AG04449 (cell line): Measurements from ENCODE around the gene CFAP100.

ENCODE experiments used
- CTCF ChIA-PET: fragments of 350-600 bp; formaldehyde crosslinking; extraction: SDS; loops from one replicate; lab custom pipeline; 2021; ENCODE audit warnings: antibody characterized with exemption; lab: Yijun Ruan, JAX
- POLR2A ChIA-PET: fragments of 400-600, 350-600 bp; formaldehyde crosslinking; extraction: SDS; loops from one replicate; lab custom pipeline; 2020; ENCODE audit warnings: antibody characterized with exemption, inconsistent platforms; lab: Yijun Ruan, JAX
- DNase-seq: peaks from one replicate; pipeline ENCODE4 v3.0.0-alpha.2; 2010; ENCODE audit warnings: low read depth, low spot score
- H3K4me3 ChIP-seq: 2 replicates; pipeline ENCODE4 v1.5.1; 2011; ENCODE audit warnings: low read depth, mild to moderate bottlenecking, control low read depth, low read length
- TF ChIP-seq, protein P1 (sequence below): IDR thresholded peaks from one replicate; pipeline ENCODE4 v1.5.1; 2011; ENCODE audit warnings: mild to moderate bottlenecking, moderate library complexity, low read length, control low read depth, inconsistent platforms; ENCODE audit not compliant: insufficient read depth; ENCODE audit errors: missing control alignments

Gene CFAP100

DNA sequence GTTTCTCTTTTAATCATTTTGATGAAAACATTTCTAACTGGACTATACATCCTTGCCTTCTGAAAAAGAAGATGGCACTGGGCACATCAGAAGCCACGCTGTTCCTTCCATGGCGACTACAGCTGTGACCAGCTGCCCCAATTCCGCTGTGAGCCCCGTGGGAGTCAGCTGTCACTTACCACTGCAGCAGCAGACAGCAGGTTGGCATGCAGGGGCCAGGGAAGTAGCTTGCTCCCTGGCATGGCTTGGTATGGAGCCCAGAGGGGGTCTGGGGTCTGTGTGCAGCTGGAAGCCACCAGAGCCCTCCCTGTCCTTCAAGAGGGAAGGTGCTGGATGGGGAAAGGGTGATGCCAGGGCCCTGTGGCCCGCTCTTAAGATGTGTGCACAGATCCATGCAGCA, 85.5 kb downstream of the CFAP100 start:
- ChIA-PET POLR2A (no interaction called here), CTCF (no interaction called here)
- TF ChIP-seq, protein P1, sequence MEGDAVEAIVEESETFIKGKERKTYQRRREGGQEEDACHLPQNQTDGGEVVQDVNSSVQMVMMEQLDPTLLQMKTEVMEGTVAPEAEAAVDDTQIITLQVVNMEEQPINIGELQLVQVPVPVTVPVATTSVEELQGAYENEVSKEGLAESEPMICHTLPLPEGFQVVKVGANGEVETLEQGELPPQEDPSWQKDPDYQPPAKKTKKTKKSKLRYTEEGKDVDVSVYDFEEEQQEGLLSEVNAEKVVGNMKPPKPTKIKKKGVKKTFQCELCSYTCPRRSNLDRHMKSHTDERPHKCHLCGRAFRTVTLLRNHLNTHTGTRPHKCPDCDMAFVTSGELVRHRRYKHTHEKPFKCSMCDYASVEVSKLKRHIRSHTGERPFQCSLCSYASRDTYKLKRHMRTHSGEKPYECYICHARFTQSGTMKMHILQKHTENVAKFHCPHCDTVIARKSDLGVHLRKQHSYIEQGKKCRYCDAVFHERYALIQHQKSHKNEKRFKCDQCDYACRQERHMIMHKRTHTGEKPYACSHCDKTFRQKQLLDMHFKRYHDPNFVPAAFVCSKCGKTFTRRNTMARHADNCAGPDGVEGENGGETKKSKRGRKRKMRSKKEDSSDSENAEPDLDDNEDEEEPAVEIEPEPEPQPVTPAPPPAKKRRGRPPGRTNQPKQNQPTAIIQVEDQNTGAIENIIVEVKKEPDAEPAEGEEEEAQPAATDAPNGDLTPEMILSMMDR = no peak
- H3K4me3 ChIP-seq = no peak overlapping the region
- no peak for DNase-seq

DNA sequence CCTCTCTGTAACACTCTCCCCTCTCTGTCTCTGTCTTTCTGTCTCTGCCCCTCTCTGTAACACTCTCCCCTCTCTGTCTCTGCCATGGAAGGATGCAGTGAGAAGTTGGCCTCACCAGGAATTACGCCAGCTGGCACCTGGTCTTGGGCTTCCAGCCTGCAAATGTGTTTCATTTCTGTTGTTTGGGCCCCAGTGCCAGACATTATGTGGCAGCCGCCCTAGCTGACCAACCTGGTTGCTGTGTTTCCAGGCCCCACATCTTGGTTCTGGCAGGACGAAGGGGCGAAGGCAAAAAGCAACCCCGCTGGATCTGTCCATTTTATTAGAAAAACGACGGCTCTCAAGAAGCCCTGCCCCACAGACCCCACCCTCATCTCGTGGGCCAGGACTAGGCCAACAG, 86.2 kb downstream of the CFAP100 start:
- TF ChIP-seq, protein P1 = no peak
- no peak for DNase-seq
- POLR2A ChIA-PET = no interaction called here
- CTCF ChIA-PET = no interaction called here
- H3K4me3 ChIP-seq = no peak overlapping the region

DNA sequence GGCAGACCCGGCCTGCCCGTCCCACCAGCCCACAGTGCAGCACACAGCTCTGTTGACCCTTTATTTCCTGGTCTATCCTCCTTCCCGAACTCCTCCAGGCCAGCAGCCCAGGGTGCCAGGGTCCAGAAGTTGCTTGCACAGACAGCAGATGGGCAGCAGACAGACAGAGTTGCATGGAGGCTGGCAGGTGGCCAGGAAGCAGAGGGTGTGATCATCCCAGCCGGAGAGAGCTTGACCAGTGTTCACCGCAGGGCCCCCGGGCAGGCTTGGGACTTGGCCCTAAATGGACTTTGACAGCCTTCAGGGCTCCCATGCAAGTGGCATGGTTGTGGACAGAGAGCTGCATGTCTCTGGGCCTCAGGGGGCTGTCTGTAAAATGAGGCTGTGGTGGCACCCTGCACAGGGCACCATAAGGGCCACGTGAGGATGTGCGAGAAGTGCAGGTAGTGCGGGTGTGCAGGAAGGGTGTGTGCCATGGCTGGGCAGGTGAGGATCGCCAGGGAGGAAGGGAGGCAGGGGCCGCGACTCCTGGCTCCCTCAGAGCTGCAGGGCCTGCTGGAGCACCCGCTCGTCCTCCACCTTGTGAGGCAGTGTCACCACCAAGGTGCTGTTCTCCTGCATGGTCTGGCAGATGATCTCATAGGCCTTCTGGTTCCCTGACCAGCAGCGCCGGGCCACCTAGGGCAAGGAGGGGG, 87.2 kb downstream of the CFAP100 start:
- no peak overlapping the region for H3K4me3 ChIP-seq
- CTCF ChIA-PET = no interaction called here
- TF ChIP-seq, protein P1 = no peak
- POLR2A ChIA-PET = no interaction called here
- no peak for DNase-seq

DNA sequence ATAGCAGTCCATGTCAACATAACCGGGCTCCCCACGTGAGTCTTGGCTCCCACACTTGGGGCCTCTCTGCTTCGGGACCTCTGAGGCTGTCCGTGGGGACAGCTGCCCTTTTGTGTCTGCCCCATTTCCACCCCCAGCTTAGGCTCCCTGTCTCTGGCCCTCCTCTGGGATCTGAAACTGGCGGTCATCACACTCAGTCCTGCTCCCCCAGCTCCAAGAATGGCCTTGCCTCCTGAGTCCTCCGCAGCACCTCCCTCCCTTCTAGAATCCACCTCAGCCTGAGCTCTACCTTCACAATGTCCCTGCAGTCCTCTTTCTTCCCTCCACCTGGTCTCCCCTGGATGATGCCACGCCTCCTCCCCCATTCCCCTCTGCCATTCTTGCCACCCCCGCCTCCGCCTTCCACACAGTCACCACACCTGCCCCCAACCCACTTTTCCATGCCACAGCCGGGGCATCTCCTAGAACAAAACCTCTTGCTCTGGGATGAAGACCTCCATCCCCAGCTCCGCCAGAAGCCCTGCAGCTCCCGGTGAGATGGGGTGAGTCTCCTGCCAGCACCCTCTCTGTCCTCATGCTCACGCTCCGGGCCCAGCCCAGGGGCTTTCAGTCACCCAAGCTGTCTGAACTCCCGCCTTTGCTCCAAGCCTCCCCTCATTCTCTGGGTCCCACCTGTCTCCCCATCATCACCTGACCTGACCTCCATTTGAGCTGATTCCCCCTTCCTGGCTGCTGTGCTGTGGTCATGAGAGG, 88.0 kb downstream of the CFAP100 start:
- ChIA-PET POLR2A (no interaction called here), CTCF (no interaction called here)
- H3K4me3 ChIP-seq = no peak overlapping the region
- TF ChIP-seq, protein P1 = no peak
- DNase-seq = no peak

DNA sequence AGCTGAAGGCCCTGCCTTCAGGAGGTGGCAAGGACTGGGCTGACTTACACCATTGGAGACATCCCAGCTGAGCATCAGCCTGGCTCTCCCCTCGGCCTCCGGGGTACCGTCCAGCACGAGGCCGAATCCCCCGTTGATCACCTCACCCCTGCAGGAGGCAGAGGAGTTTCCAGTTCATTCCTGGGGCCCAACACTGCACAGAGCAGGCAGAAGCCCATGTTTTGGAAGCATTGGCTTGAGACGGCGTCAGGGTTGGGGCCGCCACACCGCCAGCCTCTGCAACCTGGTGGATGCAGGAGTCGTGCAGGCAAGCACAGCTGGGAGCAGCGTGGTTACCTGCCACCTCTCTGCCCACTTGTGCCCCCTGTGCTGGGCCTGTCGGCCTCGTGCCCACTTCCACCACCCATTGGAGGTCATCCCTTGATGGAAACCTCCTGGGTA, 88.6 kb downstream of the CFAP100 start:
- CTCF ChIA-PET = no interaction called here
- TF ChIP-seq, protein P1 = no peak
- POLR2A ChIA-PET = no interaction called here
- no peak overlapping the region for H3K4me3 ChIP-seq
- DNase-seq = no peak

DNA sequence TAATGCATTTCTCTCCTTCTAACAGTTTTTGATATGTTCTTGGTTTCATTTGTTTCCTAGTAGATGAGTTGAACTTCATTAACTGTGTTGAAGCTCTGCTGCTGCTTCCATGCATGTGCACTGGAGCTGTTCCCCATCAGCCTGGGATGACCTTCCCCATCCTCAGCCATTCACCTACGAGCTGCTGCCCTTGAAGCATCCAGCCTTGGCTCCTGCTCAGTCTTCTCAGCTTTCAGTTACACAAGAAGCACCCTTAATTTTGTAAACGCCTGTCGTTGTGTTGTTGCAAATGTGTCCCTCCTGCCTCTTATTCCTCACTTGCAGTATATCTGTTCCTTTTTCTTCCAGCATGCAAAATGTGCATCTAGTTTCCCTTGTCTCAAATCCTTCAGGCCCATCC, 89.4 kb downstream of the CFAP100 start:
- H3K4me3 ChIP-seq = no peak overlapping the region
- TF ChIP-seq, protein P1 = no peak
- ChIA-PET CTCF (no interaction called here), POLR2A (no interaction called here)
- DNase-seq = no peak
